MM.1S (cell line): ENCODE measurements around the gene KCNMA1.

ENCODE experiments used
- DNase-seq: peaks from one replicate; pipeline ENCODE4 v3.0.0-alpha.2; 2015
- H2AFZ ChIP-seq: fragments of 300-600 bp; sonication (generic); 2 replicates; pipeline ENCODE4 v1.6.0; 2016; ENCODE audit warnings: antibody characterized with exemption, low read length
- H3F3A ChIP-seq: fragments of 300-600 bp; sonication (generic); 2 replicates; pipeline ENCODE4 v1.6.1; 2016; ENCODE audit warnings: mild to moderate bottlenecking, antibody characterized with exemption, low read length, moderate library complexity, mixed read lengths; ENCODE audit not compliant: insufficient read depth
- H3K27ac ChIP-seq: fragments of 300-600 bp; sonication (generic); 2 replicates; pipeline ENCODE4 v1.5.1; 2016; ENCODE audit warnings: mild to moderate bottlenecking, low read length
- H3K27me3 ChIP-seq: fragments of 300-600 bp; sonication (generic); replicated peaks from 2 replicates; pipeline ENCODE4 v1.6.0; 2016; ENCODE audit warnings: low read length; ENCODE audit not compliant: insufficient read depth
- H3K36me3 ChIP-seq: fragments of 300-600 bp; sonication (generic); replicated peaks from 2 replicates; pipeline ENCODE4 v1.6.1; 2016; ENCODE audit warnings: mild to moderate bottlenecking, low read length, mixed read lengths; ENCODE audit not compliant: insufficient read depth
- H3K4me1 ChIP-seq: fragments of 300-600 bp; sonication (generic); 2 replicates; pipeline ENCODE4 v1.6.1; 2016; ENCODE audit warnings: low read length, mixed read lengths
- H3K4me2 ChIP-seq: fragments of 300-600 bp; sonication (generic); 2 replicates; pipeline ENCODE4 v1.6.0; 2016; ENCODE audit warnings: low read depth, low read length
- H3K4me3 ChIP-seq: fragments of 300-600 bp; sonication (generic); 2 replicates; pipeline ENCODE4 v1.5.1; 2016; ENCODE audit warnings: low read length, mixed read lengths
- H3K79me2 ChIP-seq: fragments of 300-600 bp; sonication (generic); 2 replicates; pipeline ENCODE4 v1.6.1; 2016; ENCODE audit warnings: mixed run types, low read length, mixed read lengths
- H3K9ac ChIP-seq: fragments of 300-600 bp; sonication (generic); 2 replicates; pipeline ENCODE4 v1.6.1; 2016; ENCODE audit warnings: low read length, mixed read lengths
- H3K9me2 ChIP-seq: fragments of 300-600 bp; sonication (generic); replicated peaks from 2 replicates; pipeline ENCODE4 v1.6.1; 2016; ENCODE audit warnings: mild to moderate bottlenecking, low read length, mixed read lengths; ENCODE audit not compliant: insufficient read depth
- H3K9me3 ChIP-seq: fragments of 300-600 bp; sonication (generic); replicated peaks from 2 replicates; pipeline ENCODE4 v1.6.1; 2016; ENCODE audit warnings: mild to moderate bottlenecking, low read length, mixed read lengths; ENCODE audit not compliant: insufficient read depth
- H4K20me1 ChIP-seq: fragments of 300-600 bp; sonication (generic); 2 replicates; pipeline ENCODE4 v1.6.1; 2016; ENCODE audit warnings: mild to moderate bottlenecking, low read length, moderate library complexity, mixed read lengths; ENCODE audit not compliant: insufficient read depth
- EZH2 ChIP-seq: fragments of 300-600 bp; sonication (generic); optimal IDR thresholded peaks from 2 replicates; pipeline ENCODE3; 2017; ENCODE audit warnings: low read depth, mild to moderate bottlenecking, antibody characterized with exemption, low read length, mixed read lengths
- EZH2phosphoT487 ChIP-seq: fragments of 300-600 bp; sonication (generic); IDR thresholded peaks from 2 replicates; pipeline ENCODE4 v1.6.1; 2018; ENCODE audit warnings: antibody characterized with exemption, low read length
- TF ChIP-seq, protein P1 (sequence below): fragments of 300-600 bp; sonication (generic); IDR thresholded peaks from 2 replicates; pipeline ENCODE4 v1.5.1; 2016; ENCODE audit warnings: antibody characterized with exemption, low read length, mixed read lengths

Gene KCNMA1

GRCh38 chr10:77408259-77408658, 229.3 kb downstream of the KCNMA1 start:
- H3K9me3 ChIP-seq = no peaks in the 10 kb centered on the region
- no peaks in the 10 kb centered on the region for H3K36me3 ChIP-seq
- no peak for TF ChIP-seq EZH2phosphoT487
- TF ChIP-seq EZH2 = no peak
- TF ChIP-seq, protein P1, sequence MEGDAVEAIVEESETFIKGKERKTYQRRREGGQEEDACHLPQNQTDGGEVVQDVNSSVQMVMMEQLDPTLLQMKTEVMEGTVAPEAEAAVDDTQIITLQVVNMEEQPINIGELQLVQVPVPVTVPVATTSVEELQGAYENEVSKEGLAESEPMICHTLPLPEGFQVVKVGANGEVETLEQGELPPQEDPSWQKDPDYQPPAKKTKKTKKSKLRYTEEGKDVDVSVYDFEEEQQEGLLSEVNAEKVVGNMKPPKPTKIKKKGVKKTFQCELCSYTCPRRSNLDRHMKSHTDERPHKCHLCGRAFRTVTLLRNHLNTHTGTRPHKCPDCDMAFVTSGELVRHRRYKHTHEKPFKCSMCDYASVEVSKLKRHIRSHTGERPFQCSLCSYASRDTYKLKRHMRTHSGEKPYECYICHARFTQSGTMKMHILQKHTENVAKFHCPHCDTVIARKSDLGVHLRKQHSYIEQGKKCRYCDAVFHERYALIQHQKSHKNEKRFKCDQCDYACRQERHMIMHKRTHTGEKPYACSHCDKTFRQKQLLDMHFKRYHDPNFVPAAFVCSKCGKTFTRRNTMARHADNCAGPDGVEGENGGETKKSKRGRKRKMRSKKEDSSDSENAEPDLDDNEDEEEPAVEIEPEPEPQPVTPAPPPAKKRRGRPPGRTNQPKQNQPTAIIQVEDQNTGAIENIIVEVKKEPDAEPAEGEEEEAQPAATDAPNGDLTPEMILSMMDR = no peak
- H3F3A ChIP-seq = peaks cover 4% of the 10 kb centered on the region; the same call in 1 of the 2 replicates
- H3K9ac ChIP-seq = no peak overlapping the region
- no peaks in the 10 kb centered on the region for H4K20me1 ChIP-seq
- no peak overlapping the region for H3K4me2 ChIP-seq
- H3K4me3 ChIP-seq = no peak overlapping the region
- no peaks in the 10 kb centered on the region for H3K79me2 ChIP-seq
- peaks cover 34% of the 10 kb centered on the region for H3K4me1 ChIP-seq
- H2AFZ ChIP-seq = no peak overlapping the region
- H3K27me3 ChIP-seq = no peaks in the 10 kb centered on the region
- no peak for DNase-seq
- H3K9me2 ChIP-seq = no peaks in the 10 kb centered on the region
- H3K27ac ChIP-seq = no peak overlapping the region

GRCh38 chr10:77406764-77407430, 230.7 kb downstream of the KCNMA1 start:
- no peak for DNase-seq
- no peaks in the 10 kb centered on the region for H3K9me3 ChIP-seq
- H3K36me3 ChIP-seq = no peaks in the 10 kb centered on the region
- no peaks in the 10 kb centered on the region for H3K27me3 ChIP-seq
- peaks cover 4% of the 10 kb centered on the region; the same call in 1 of the 2 replicates for H3F3A ChIP-seq
- no peak overlapping the region for H3K4me2 ChIP-seq
- no peaks in the 10 kb centered on the region for H3K9me2 ChIP-seq
- no peak overlapping the region for H3K27ac ChIP-seq
- no peaks in the 10 kb centered on the region for H4K20me1 ChIP-seq
- no peak overlapping the region for H3K9ac ChIP-seq
- H2AFZ ChIP-seq = no peak overlapping the region
- H3K4me3 ChIP-seq = no peak overlapping the region
- TF ChIP-seq EZH2 (no peak), EZH2phosphoT487 (no peak)
- TF ChIP-seq, protein P1 = no peak
- H3K79me2 ChIP-seq = no peaks in the 10 kb centered on the region
- H3K4me1 ChIP-seq = peaks cover 34% of the 10 kb centered on the region

DNA sequence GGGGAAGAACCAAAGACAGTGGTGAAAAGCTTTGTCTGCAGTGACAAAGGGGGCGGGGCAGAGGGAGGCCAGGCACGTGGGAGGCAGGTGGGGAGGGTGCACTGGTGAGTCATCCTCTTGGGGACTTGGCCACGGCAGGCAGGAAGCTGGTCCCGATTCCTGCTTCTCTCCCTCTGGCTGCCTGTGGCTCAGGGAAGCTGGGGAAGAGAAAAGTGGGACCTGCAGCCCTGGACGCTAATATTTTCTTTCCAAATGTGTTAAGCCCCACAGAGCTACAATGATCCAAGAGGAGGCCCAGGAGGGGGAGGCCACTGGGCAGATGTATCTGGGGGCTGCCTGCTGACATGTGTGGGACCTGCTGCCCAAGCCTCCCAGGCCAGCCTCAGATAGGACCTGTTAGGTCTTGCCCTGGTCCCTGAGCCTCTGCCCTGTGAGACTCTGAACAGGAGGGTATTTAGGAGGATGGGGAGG, 231.8 kb downstream of the KCNMA1 start:
- Histone ChIP-seq H2AFZ (no peak overlapping the region), H3K4me1 (peaks cover 34% of the 10 kb centered on the region), H3K9me2 (no peaks in the 10 kb centered on the region), H3K27me3 (no peaks in the 10 kb centered on the region), H3K36me3 (no peaks in the 10 kb centered on the region), H3K4me2 (no peak overlapping the region), H3K4me3 (no peak overlapping the region), H3K79me2 (no peaks in the 10 kb centered on the region), H4K20me1 (no peaks in the 10 kb centered on the region), H3K9me3 (no peaks in the 10 kb centered on the region), H3K9ac (no peak overlapping the region), H3F3A (peaks cover 4% of the 10 kb centered on the region; the same call in 1 of the 2 replicates), H3K27ac (no peak overlapping the region)
- peak; percentile 42 for DNase-seq
- no peak for TF ChIP-seq EZH2phosphoT487
- TF ChIP-seq, protein P1 = no peak
- no peak for TF ChIP-seq EZH2
